Dermis blood vessel endothelial cell (primary cell): Measurements from ENCODE around the gene CLPTM1L. TPM values are rescaled to one million over a fixed set of nuclear protein-coding genes. Genes with fewer than 3 reads are reported as not detected.

Experiments
- DNase-seq: peaks from one replicate; pipeline ENCODE4 v3.0.0; 2010
- total RNA-seq: library from RNA; depleted of rRNA; stranded (reverse); fragments of >200 nt; gene quantifications from 2 replicates; pipeline ENCODE4 v1.2.3, GENCODE V29; 2014

CLPTM1L gene
- total RNA-seq, 1 donor from 2014 or later, result 234 TPM

DNA sequence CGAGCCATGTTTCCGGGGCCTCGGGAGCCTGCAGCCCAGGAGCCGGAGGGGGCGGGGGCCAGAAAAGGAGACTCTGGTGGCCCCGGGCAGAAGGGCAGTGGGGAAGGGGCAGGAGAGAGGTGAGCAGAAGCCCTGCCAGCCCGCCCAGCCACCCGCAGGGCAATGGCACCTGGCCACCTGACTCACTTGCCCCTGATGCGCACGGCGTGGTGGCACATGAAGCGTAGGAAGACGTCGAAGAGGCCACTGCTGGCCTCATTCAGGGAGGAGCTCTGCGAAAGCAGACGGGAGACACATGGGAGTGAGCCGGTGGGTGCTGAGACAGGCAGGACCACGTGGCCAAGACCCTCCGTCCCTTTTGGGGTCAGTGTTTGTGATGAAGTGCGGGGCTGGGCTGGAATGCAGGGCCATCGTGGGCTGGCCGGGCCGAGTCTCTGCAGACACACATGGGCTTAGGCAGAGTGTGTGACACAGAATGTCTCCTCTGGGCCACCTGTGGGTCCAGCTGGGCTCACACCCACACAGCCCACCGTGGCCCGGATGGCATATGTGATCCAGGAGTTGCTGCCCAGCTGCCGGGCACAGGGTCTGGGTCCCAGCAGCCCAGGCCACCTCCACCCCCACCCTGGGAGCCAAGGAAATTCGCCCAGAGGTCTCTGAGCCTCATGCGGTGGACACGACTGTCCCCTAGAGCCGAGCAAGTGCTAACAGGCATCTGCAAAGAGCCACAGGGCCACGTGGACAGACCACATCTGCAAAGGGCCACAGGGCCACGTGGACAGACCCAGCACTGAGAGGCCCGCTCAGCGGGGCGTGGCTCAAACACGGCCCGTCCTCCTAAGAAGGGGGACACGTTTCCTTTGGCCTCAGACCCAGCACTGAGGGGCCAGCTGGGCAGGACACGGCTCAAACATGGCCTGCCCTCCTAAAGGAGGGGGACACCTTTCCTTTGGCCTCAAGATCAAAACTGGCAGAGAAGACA lies 73.7 kb downstream of the CLPTM1L start:
- DNase-seq, result no peak

DNA sequence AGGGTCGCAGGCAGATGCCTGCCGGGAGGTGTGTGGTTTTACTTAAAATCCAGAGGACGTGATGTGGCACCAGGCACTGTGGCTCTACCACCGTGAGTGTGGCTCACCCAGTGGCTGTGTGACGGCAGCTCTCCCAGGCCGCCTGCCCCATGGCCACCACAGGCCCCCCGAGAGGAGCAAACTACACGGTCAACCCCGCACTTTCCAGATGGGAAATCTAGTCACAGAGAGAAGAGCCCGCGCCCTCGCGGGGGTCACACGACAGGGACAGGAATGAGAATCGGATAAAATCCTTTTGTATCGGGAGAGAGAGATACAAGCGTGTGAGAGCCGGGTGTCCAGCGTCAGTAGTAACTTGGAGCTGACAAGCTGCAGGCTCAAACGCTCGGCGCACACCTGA lies 74.5 kb downstream of the CLPTM1L start:
- no peak for DNase-seq

GRCh38 chr5:1268666-1269065 lies 76.2 kb downstream of the CLPTM1L start:
- DNase-seq, result no peak

DNA sequence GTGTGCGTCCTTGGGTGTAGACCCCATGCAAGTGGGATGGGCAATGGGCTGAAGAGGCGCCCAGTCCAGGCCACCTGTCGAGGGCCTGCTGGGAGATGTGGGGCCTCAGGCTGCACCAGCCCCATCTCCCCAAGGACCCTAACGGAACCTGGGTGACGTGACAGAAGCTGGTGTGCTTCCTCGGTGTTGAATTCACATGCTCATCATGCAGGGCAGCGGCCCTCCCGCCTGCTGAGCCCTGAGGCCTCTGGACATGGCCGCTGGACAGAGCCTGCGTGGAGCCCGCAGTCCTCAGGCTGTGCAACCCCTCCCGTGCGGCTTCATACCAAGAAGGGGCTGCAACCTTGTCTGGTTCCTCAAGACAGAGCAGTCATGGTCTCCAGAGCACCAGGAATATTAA lies 76.8 kb downstream of the CLPTM1L start:
- no peak for DNase-seq

Other genes starting within 250 kb of the CLPTM1L start
- 31.3 and 38.8 TPM in 2 replicates for gene SLC12A7, start 233.0 kb downstream of the CLPTM1L start, total RNA-seq
- gene SLC6A19, start 143.5 kb downstream of the CLPTM1L start, total RNA-seq, result not detected in 2 replicates
- not detected in 2 replicates for gene SLC6A18, start 119.7 kb downstream of the CLPTM1L start, total RNA-seq
- 0.09 and 0.17 TPM in 2 replicates for gene TERT, start 50.0 kb downstream of the CLPTM1L start, total RNA-seq
- gene SLC6A3, start 100.3 kb upstream of the CLPTM1L start, total RNA-seq, result not detected in 2 replicates
- gene LPCAT1, start 178.9 kb upstream of the CLPTM1L start, total RNA-seq, result 33.8 and 41.9 TPM in 2 replicates